Skeletal muscle satellite cell (primary cell): ENCODE results near the gene CIBAR2.

ENCODE experiments used
- H3K27me3 ChIP-seq: 2 replicates; pipeline ENCODE4 v1.7.0; 2013; ENCODE audit warnings: low read length; ENCODE audit not compliant: control insufficient read depth, insufficient read depth
- H3K36me3 ChIP-seq: 2 replicates; pipeline ENCODE4 v1.7.0; 2013; ENCODE audit warnings: mild to moderate bottlenecking, control low read depth, low read length; ENCODE audit not compliant: insufficient read depth
- H3K4me1 ChIP-seq: 2 replicates; pipeline ENCODE4 v1.7.0; 2013; ENCODE audit warnings: low read length; ENCODE audit not compliant: control insufficient read depth, insufficient read depth
- H3K4me2 ChIP-seq: 2 replicates; pipeline ENCODE4 v1.7.0; 2013; ENCODE audit warnings: mild to moderate bottlenecking, low read length
- H3K4me3 ChIP-seq: 2 replicates; pipeline ENCODE4 v1.7.0; 2013; ENCODE audit warnings: low read length
- H3K9ac ChIP-seq: 2 replicates; pipeline ENCODE4 v1.7.0; 2013; ENCODE audit warnings: mild to moderate bottlenecking, low read depth, low read length, moderate library complexity
- H3K9me3 ChIP-seq: replicated peaks from 2 replicates; pipeline ENCODE4 v1.7.0; 2013; ENCODE audit warnings: mild to moderate bottlenecking, control low read depth, low read length

Gene CIBAR2

GRCh38 chr16:85142771-85143211 lies 30.5 kb upstream of the CIBAR2 start:
- Histone ChIP-seq H3K4me3 (no peak overlapping the region), H3K27me3 (peaks cover 10% of the 10 kb centered on the region), H3K9ac (no peak overlapping the region), H3K9me3 (no peaks in the 10 kb centered on the region), H3K4me1 (peaks cover 12% of the 10 kb centered on the region), H3K4me2 (no peak overlapping the region), H3K36me3 (no peaks in the 10 kb centered on the region)

DNA sequence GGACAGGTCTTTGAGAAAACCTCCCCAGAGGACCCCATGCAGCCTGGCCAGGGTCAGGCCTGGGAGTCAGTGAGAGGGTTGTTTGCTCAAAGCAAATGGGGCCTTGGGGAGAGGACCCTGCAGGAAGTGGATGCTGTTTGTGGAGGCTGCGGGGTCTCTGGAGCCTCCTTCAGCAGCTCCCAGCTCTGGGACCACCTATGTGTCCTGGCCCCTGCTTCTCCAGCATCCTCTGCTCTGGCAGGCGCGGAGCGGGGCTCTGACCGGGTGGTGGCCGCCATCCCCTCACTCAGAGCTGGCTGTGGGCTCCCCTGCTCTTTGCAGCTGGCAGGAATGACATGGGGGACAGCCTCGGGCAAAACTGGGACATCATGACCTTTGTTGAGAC lies 29.8 kb upstream of the CIBAR2 start:
- Histone ChIP-seq H3K4me3 (no peak overlapping the region), H3K9me3 (no peaks in the 10 kb centered on the region), H3K27me3 (peaks cover 10% of the 10 kb centered on the region), H3K4me2 (no peak overlapping the region), H3K4me1 (peaks cover 18% of the 10 kb centered on the region), H3K9ac (no peak overlapping the region), H3K36me3 (no peaks in the 10 kb centered on the region)

DNA sequence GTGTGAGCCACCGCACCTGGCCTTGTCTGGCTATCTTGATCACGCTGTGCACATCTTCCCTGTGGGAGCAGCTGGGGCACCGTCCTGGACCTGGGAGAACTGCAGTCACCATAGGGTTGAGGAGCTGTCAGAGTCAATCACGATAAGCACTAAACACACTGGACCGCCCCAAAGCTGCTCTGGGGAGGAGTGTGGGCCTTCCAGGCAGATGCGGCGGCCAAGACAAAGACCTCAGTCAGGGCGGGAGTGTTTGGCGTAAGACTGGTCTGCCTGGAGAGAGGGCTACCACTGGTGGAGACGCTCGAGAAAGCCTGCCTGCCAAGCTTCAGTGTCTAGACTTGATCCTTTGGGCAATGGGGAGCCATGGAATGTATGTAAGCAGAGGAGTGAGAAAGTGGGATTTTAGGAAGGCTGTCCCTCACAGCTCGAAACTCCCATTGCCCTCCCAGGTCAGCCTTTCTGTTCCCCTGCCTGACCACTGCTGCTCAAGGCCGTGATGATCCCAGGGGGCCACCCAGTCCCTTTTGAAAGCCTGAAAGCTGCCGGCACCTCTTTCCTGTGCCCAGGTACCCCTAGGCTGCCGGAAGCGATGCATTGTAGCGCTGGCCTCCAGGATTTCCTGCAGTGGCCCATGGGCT lies 29.3 kb upstream of the CIBAR2 start:
- no peak overlapping the region for H3K9ac ChIP-seq
- peaks cover 24% of the 10 kb centered on the region for H3K4me1 ChIP-seq
- H3K9me3 ChIP-seq = no peaks in the 10 kb centered on the region
- H3K27me3 ChIP-seq = peaks cover 10% of the 10 kb centered on the region
- no peaks in the 10 kb centered on the region for H3K36me3 ChIP-seq
- no peak overlapping the region for H3K4me2 ChIP-seq
- H3K4me3 ChIP-seq = no peak overlapping the region

DNA sequence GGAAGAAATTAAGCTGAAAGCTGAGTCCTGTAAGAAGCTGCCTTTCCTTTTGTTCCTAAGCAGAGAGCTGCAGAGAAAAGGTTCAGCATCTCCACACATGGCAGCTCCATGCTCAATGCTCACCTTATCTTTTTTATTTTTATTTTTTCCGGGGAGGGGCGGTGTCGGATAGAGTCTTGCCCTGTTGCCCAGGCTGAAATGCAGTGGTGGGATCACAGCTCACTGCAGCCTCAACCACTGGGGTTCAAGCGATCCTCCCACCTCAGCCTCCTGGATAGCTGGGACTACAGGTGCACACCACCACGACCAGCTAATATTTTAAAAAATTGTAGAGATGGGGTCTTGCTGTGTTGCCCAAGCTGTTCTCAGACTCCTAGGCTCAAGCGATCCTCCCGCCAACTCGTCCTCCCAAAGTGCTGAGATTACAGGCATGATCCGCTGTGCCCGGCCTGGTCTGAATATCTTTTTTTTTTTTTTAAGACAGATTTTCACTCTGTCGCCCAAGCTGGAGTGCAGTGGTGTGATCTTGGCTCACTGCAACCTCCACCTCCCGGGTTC lies 28.3 kb upstream of the CIBAR2 start:
- H3K9ac ChIP-seq = no peak overlapping the region
- H3K4me1 ChIP-seq = peaks cover 30% of the 10 kb centered on the region
- no peak overlapping the region for H3K4me3 ChIP-seq
- H3K27me3 ChIP-seq = peaks cover 10% of the 10 kb centered on the region
- no peaks in the 10 kb centered on the region for H3K36me3 ChIP-seq
- H3K9me3 ChIP-seq = no peaks in the 10 kb centered on the region
- H3K4me2 ChIP-seq = no peak overlapping the region

- no peak overlapping the region for H3K9ac ChIP-seq
- no peak overlapping the region for H3K4me2 ChIP-seq
- no peaks in the 10 kb centered on the region for H3K9me3 ChIP-seq
- H3K4me1 ChIP-seq = peaks cover 36% of the 10 kb centered on the region
- H3K27me3 ChIP-seq = peaks cover 10% of the 10 kb centered on the region
- H3K36me3 ChIP-seq = no peaks in the 10 kb centered on the region
- no peak overlapping the region for H3K4me3 ChIP-seq
Measured at GRCh38 chr16:85139881-85140339, 27.6 kb upstream of the CIBAR2 start.

- H3K4me1 ChIP-seq = peaks cover 36% of the 10 kb centered on the region
- no peak overlapping the region for H3K9ac ChIP-seq
- peaks cover 10% of the 10 kb centered on the region for H3K27me3 ChIP-seq
- H3K4me3 ChIP-seq = no peak overlapping the region
- H3K9me3 ChIP-seq = no peaks in the 10 kb centered on the region
- H3K4me2 ChIP-seq = no peak overlapping the region
- H3K36me3 ChIP-seq = no peaks in the 10 kb centered on the region
Measured at GRCh38 chr16:85138825-85139627, 26.8 kb upstream of the CIBAR2 start.

- Histone ChIP-seq H3K4me1 (peaks cover 36% of the 10 kb centered on the region), H3K9ac (peak overlapping the region; percentile 58), H3K36me3 (no peaks in the 10 kb centered on the region), H3K9me3 (no peaks in the 10 kb centered on the region), H3K27me3 (peaks cover 4% of the 10 kb centered on the region), H3K4me3 (no peak overlapping the region), H3K4me2 (peak overlapping the region; percentile 77)
Measured at GRCh38 chr16:85138073-85138824, 26.0 kb upstream of the CIBAR2 start.

DNA sequence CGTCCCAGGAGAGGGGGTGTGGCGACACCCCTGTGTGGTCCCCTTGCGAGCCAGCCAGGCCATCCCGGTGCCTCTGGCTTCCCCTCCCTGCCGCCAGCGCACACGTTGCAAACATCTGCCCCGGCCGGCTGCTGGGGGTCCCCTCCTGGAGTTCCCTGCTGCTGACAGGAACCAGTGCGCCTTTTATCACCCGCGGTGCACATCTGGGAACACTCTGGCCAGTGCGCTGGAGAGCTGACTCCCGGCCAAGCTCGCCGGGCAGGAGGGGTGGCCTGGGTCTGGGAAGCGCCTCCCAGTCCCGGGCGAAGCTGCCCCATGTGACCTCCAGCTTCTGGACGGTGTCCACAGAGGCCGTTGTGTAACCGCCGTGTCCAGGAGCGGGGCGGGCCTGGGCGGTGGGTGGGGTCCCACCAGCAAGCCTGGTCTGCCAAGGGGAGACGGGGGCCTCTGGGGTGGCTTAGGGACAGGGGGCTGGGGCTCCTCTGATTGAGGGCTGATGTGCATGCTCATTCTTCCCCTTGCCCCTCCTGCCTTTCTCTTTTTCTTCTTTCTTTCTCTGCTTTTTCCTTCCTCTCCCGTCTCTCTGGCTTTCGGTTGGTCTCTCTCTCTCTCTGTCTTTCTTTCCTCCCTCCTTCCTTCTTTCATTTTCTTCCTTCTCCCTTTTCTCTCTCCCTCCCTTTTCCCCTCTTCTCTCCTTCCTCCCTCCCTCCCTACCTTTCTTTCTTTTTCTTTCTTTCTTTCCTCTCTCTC lies 25.2 kb upstream of the CIBAR2 start:
- peak overlapping the region; percentile 58 for H3K9ac ChIP-seq
- H3K4me3 ChIP-seq = peak overlapping the region; percentile 59
- no peaks in the 10 kb centered on the region for H3K9me3 ChIP-seq
- H3K27me3 ChIP-seq = no peaks in the 10 kb centered on the region
- H3K4me1 ChIP-seq = peaks cover 36% of the 10 kb centered on the region
- H3K4me2 ChIP-seq = peak overlapping the region; percentile 77
- H3K36me3 ChIP-seq = no peaks in the 10 kb centered on the region

DNA sequence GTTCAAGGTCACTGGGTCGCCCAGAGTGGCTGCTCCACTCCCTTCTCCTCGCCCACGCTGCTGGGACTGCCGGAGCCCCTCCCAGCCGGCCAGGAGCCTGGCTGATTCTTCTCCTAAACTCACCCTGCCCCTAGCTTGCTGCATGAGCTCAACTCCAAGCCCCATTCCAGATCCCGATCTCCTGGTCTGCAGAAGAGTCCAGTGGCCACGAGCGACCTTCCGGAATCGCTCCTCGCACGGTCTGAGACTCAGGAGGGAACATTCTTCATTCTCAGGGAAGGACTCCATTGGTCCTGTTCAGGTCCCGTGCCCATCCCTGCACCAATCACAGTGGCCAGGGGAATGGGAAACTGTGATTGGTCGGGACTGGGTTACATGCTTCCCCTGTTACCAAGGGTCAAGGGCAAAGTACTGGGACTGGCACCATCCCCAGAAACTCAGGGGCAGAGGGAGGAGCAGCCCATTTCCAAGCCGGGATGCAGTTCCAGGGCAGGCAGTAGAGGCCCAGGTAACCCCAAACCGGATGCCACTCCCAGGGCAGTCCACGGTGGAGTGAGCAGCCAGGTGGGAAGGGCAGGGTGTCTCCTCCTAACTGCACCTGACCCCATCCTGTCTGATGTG lies 24.5 kb upstream of the CIBAR2 start:
- Histone ChIP-seq H3K4me1 (peaks cover 36% of the 10 kb centered on the region), H3K36me3 (no peaks in the 10 kb centered on the region), H3K27me3 (no peaks in the 10 kb centered on the region), H3K9me3 (no peaks in the 10 kb centered on the region), H3K4me2 (peak overlapping the region; percentile 77), H3K9ac (peak overlapping the region; percentile 58), H3K4me3 (peak overlapping the region; percentile 59)

- H3K4me3 ChIP-seq = peak overlapping the region; percentile 59
Measured at GRCh38 chr16:85136213-85136701, 24.0 kb upstream of the CIBAR2 start.

More at GRCh38 chr16:85136213-85136701, 24.0 kb upstream of the CIBAR2 start:
- Histone ChIP-seq H3K27me3 (no peaks in the 10 kb centered on the region), H3K36me3 (no peaks in the 10 kb centered on the region), H3K9me3 (no peaks in the 10 kb centered on the region), H3K9ac (peak overlapping the region; percentile 20), H3K4me1 (peaks cover 36% of the 10 kb centered on the region), H3K4me2 (peak overlapping the region; percentile 77)
